Measurements from ENCODE around the gene EID3.
"Not testable (repeated sequence)": the region's sequence is repeated elsewhere in the genome, so short reads cannot be mapped to it uniquely, and the experiment has no call there.

The EID3 gene

GRCh38 chr12:104290855-104291254 lies 12.7 kb upstream of the EID3 start:
- no peak for DNase-seq

GRCh38 chr12:104291867-104292524 lies 11.5 kb upstream of the EID3 start:
- DNase-seq = no peak

GRCh38 chr12:104292872-104293794 lies 10.4 kb upstream of the EID3 start:
- no peak for DNase-seq

GRCh38 chr12:104294158-104294859 lies 9.2 kb upstream of the EID3 start:
- not testable (repeated sequence) for DNase-seq

GRCh38 chr12:104294927-104295668 lies 8.4 kb upstream of the EID3 start:
- DNase-seq = no peak

- no peak for DNase-seq
Measured at GRCh38 chr12:104295954-104296353, 7.6 kb upstream of the EID3 start.

- no peak for DNase-seq
Measured at GRCh38 chr12:104296718-104297117, 6.8 kb upstream of the EID3 start.

GRCh38 chr12:104297477-104298113 lies 5.9 kb upstream of the EID3 start:
- no peak for DNase-seq

GRCh38 chr12:104299842-104300481 lies 3.6 kb upstream of the EID3 start:
- no peak for DNase-seq

- DNase-seq = no peak
Measured at GRCh38 chr12:104304261-104305009, 896 bp downstream of the EID3 start.

GRCh38 chr12:104305349-104305748 lies 1.8 kb downstream of the EID3 start:
- no peak for DNase-seq

GRCh38 chr12:104306376-104306775 lies 2.8 kb downstream of the EID3 start:
- DNase-seq = no peak

GRCh38 chr12:104306943-104307654 lies 3.6 kb downstream of the EID3 start:
- DNase-seq = no peak

- DNase-seq = no peak
Measured at GRCh38 chr12:104307655-104308000, 4.1 kb downstream of the EID3 start.

- DNase-seq = no peak
Measured at GRCh38 chr12:104309446-104309993, 6.0 kb downstream of the EID3 start.

GRCh38 chr12:104310751-104311633 lies 7.5 kb downstream of the EID3 start:
- no peak for DNase-seq

- no peak for DNase-seq
Measured at GRCh38 chr12:104312202-104312601, 8.7 kb downstream of the EID3 start.

- DNase-seq = no peak
Measured at GRCh38 chr12:104312654-104313053, 9.1 kb downstream of the EID3 start.
